GM13977 (cell line): ENCODE results near the gene BTBD9.

Experiments used
- DNase-seq: peaks from one replicate; pipeline ENCODE4 v3.0.0; 2012; ENCODE audit warnings: low spot score
- CTCF ChIP-seq: IDR thresholded peaks from 2 replicates; pipeline ENCODE4 v1.5.1; 2012; ENCODE audit warnings: mild to moderate bottlenecking, control low read depth; ENCODE audit not compliant: insufficient read depth; ENCODE audit errors: extremely low read depth, missing control alignments
- in situ Hi-C: fragments of 300-500 bp; cut with MboI; formaldehyde crosslinking; loops from one replicate; pipeline ENCODE4 v1.12.0; 2022; ENCODE audit warnings: low sequenced_read_pairs, low pct_unique_long_range_greater_than_20kb, mixed read lengths, inconsistent platforms; ENCODE audit not compliant: unreplicated experiment

The BTBD9 gene

DNA sequence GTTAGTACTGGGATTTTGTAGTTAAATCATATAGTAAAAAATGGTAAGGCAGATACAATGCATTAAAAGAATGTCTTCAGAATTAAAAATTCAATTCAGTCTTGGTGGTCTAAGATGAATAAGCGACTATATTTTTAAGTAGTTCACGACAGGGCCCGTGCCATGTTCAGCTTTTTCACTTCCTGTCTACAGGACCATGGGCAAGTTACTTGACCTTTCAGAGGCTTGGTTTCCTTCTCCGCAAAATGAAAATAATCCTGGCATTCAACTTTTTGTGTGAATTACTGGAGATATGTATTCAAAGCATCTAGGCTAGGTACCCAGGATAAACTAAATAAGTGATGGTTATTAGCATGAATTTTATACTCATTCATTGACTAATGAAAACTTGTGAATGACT lies 216.0 kb downstream of the BTBD9 start:
- TF ChIP-seq CTCF = no peak
- DNase-seq = no peak
- in situ Hi-C loops = no loop called here

DNA sequence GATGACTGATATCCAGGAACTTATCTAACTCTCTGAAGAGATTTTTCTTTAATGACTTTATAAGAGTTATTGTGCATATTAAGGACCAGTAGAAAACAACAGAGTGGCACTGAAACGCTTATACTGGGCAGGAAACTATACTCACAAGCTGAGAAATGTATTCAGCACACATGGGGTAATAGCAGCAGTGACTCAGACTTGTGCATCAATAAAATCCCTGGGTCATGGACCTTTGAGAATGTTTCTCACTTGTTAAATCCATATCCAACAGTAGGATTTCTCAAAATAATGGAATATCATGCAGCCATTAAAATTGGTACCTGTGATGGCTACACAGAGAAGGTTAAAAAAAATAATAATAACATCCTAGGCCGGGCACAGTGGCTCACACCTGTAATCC lies 219.5 kb downstream of the BTBD9 start:
- in situ Hi-C loops = no loop called here
- no peak for TF ChIP-seq CTCF
- no peak for DNase-seq

GRCh38 chr6:38417521-38417920 lies 222.2 kb downstream of the BTBD9 start:
- in situ Hi-C loops = no loop called here
- no peak for DNase-seq
- no peak for TF ChIP-seq CTCF

DNA sequence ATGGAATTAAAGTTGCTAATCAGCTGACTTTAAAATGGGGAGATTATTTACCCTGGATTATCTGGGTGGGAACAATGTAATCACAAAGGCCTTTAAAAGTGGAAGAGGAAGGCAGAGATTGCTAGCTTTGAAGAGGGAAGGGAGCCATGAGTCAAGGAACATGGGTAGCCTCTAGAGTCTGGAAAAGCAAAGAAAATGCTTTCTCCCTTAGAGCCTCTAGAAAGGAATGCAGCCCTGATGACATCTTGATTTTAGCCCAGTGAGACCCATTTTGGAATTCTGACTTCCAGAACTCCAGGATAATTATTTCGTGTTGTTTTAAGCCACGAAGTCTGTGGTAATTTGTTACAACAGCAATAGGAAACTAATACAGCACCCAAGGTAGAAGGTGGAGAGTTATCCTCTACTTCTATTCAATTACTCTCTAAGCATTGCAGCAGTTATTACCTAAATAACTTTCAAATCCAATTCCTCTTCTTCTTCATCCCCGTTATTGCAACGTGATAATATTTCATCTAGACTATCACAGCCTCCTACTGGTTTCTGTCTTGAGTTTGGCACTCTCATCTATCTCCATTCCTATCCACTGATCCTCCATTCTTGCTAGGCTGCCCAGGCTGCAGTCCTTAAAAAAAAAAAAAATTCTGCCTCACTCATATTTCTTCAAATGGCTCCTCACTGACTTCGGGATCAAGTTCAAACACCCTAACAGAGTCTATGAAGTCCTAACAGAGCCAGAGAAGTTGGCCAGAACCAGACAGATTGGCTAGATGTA lies 224.3 kb downstream of the BTBD9 start:
- in situ Hi-C loops = no loop called here
- DNase-seq = no peak
- TF ChIP-seq CTCF = no peak

GRCh38 chr6:38413102-38413800 lies 226.5 kb downstream of the BTBD9 start:
- in situ Hi-C loops = no loop called here
- no peak for TF ChIP-seq CTCF
- DNase-seq = no peak

- DNase-seq = no peak
- no peak for TF ChIP-seq CTCF
- in situ Hi-C loops = no loop called here
These were observed 232.5 kb downstream of the BTBD9 start for GRCh38 chr6:38407192-38407591.
